A673 (cell line): ENCODE measurements around the gene NSUN3.

Experiments used
- EZH2 ChIP-seq: fragments of 200-600 bp; sonication (generic); IDR thresholded peaks from 2 replicates; pipeline ENCODE4 v1.6.1; 2017; ENCODE audit warnings: borderline replicate concordance, low read depth, mild to moderate bottlenecking, mixed read lengths, antibody characterized with exemption, low read length; ENCODE audit not compliant: poor library complexity, severe bottlenecking
- TF ChIP-seq, protein P1 (sequence below): fragments of 300-800, 200-600 bp; sonication (generic); conservative IDR thresholded peaks from 2 replicates; pipeline ENCODE4 v1.5.1; 2017; ENCODE audit warnings: low read depth, mild to moderate bottlenecking, antibody characterized with exemption, low read length, moderate library complexity, mixed read lengths

DNA sequence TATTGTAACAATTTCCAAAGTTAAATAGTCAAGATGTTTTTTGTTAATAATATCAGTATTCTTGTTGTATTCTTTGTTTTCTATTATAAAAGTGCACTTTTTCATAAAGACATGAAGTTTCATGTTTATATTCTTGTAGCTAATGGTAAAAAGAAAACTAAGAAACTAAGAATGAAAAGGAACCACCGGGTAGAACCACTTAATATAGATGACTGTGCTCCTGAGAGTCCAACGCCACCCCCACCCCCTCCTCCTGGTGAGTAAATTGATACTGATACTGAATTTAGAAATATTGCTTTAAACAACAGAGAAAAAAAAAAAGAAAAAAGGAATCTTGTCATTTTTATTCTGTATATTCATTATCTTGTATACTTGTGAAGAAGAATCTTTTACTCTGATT lies 13.6 kb upstream of the NSUN3 start:
- TF ChIP-seq, protein P1, sequence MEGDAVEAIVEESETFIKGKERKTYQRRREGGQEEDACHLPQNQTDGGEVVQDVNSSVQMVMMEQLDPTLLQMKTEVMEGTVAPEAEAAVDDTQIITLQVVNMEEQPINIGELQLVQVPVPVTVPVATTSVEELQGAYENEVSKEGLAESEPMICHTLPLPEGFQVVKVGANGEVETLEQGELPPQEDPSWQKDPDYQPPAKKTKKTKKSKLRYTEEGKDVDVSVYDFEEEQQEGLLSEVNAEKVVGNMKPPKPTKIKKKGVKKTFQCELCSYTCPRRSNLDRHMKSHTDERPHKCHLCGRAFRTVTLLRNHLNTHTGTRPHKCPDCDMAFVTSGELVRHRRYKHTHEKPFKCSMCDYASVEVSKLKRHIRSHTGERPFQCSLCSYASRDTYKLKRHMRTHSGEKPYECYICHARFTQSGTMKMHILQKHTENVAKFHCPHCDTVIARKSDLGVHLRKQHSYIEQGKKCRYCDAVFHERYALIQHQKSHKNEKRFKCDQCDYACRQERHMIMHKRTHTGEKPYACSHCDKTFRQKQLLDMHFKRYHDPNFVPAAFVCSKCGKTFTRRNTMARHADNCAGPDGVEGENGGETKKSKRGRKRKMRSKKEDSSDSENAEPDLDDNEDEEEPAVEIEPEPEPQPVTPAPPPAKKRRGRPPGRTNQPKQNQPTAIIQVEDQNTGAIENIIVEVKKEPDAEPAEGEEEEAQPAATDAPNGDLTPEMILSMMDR: no peak
- no peak for TF ChIP-seq EZH2
